Fibroblast of villous mesenchyme (primary cell): ENCODE measurements around the gene RBM19. TPM values are rescaled to one million over a fixed set of nuclear protein-coding genes. Genes with fewer than 3 reads are reported as not detected.
"Not testable (repeated sequence)": the region's sequence is repeated elsewhere in the genome, so short reads cannot be mapped to it uniquely, and the experiment has no call there.

Experiments
- DNase-seq: peaks from one replicate; pipeline ENCODE4 v3.0.0-alpha.2; 2010; ENCODE audit warnings: low read depth
- H3K4me3 ChIP-seq: 2 replicates; pipeline ENCODE4 v1.5.1; 2011; ENCODE audit warnings: low read depth, mild to moderate bottlenecking, low read length
- total RNA-seq: library from RNA; depleted of rRNA; stranded (reverse); fragments of >200 nt; gene quantifications from 2 replicates; pipeline ENCODE4 v1.2.3, GENCODE V29; 2012
- TF ChIP-seq, protein P1 (sequence below): IDR thresholded peaks from 2 replicates; pipeline ENCODE4 v1.5.1; 2012; ENCODE audit warnings: low read depth, mild to moderate bottlenecking, low read length; ENCODE audit not compliant: insufficient read depth

The RBM19 gene
- total RNA-seq, 1 donor, result 26.8 TPM

DNA sequence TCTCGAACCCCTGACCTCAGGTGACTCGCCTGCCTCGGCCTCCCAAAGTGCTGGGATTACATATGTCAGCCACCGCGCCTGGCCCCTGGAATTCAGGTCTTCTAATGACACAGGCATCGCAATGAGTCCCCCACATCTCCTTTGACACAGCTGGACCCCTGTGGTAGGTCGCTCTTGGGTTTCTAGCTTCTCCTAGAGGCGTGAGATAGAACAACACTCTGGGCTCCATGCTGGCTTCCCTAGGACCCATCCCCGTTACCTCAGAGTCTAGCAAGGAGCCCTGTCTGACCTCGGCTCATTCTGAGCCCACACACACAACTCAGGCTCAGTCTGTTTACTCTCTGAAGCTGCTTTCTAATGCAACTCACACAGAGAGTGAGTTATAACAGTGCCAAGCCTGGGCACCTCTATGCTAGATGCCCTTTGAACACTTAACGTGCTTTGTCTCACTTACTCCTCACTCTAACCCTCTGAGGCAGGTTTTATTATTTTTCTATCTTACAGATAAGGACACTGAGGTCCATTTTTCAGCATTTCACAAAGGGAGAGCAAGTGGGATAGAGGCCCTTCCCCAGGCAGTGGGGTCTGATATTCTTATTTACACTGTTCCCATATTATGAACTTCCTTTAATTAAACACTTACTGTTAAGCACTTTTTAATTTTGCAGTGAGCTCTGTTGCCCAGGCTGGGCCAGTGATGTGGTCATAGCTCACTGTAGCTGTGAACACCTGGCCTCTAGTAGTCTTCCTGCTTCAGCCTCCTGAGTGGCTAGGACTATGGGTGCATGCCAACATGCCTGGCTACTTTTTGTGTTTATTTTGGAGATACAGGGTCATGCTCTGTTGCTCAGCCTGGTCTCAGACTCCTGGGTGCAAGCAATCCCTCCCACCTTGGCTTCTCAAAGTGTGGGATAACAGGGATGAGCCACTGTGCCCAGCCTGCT is 40.6 kb upstream of the RBM19 start:
- TF ChIP-seq, protein P1, sequence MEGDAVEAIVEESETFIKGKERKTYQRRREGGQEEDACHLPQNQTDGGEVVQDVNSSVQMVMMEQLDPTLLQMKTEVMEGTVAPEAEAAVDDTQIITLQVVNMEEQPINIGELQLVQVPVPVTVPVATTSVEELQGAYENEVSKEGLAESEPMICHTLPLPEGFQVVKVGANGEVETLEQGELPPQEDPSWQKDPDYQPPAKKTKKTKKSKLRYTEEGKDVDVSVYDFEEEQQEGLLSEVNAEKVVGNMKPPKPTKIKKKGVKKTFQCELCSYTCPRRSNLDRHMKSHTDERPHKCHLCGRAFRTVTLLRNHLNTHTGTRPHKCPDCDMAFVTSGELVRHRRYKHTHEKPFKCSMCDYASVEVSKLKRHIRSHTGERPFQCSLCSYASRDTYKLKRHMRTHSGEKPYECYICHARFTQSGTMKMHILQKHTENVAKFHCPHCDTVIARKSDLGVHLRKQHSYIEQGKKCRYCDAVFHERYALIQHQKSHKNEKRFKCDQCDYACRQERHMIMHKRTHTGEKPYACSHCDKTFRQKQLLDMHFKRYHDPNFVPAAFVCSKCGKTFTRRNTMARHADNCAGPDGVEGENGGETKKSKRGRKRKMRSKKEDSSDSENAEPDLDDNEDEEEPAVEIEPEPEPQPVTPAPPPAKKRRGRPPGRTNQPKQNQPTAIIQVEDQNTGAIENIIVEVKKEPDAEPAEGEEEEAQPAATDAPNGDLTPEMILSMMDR, result no peak
- no peak for DNase-seq
- H3K4me3 ChIP-seq, result no peak overlapping the region

DNA sequence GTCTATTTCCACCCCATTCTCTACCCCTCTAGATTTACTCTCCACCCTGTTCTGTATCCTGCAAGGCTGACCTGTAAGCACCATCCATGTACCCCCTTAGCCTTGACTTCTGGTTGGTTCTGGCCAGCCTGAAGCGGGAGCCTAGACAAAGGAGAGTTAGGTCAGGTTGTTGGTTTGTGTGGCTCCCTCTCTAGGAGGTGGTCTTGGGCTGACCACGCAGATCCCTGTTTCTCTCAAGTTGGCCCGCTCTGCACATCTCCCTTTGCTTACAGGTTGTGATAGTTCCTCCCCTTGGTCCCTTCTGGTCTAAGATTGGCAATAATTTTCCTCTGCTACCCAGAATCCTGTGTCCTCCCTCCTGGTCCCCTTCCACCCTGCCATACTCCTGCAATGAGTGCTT is 38.3 kb upstream of the RBM19 start:
- TF ChIP-seq, protein P1, result no peak
- no peak overlapping the region for H3K4me3 ChIP-seq
- no peak for DNase-seq

DNA sequence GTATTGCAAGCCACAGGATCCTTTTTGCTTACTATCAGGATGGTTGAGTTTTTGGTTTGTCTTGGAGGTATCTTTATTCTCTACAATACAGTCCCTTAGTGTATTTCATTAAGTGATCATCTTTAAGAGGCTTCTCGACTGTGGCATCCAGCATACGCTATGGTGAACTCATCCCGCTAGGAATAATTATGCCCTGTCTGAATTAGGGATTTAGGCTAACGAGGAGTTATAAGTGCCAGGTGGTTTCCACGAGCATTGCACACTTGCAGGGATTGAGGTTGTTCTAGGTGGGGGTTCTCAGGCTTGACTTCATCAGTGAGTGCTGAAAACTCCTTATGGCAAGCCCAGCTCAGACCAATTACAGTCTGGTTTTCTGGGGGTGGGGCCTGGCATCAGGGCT is 37.2 kb upstream of the RBM19 start:
- TF ChIP-seq, protein P1, result no peak

DNA sequence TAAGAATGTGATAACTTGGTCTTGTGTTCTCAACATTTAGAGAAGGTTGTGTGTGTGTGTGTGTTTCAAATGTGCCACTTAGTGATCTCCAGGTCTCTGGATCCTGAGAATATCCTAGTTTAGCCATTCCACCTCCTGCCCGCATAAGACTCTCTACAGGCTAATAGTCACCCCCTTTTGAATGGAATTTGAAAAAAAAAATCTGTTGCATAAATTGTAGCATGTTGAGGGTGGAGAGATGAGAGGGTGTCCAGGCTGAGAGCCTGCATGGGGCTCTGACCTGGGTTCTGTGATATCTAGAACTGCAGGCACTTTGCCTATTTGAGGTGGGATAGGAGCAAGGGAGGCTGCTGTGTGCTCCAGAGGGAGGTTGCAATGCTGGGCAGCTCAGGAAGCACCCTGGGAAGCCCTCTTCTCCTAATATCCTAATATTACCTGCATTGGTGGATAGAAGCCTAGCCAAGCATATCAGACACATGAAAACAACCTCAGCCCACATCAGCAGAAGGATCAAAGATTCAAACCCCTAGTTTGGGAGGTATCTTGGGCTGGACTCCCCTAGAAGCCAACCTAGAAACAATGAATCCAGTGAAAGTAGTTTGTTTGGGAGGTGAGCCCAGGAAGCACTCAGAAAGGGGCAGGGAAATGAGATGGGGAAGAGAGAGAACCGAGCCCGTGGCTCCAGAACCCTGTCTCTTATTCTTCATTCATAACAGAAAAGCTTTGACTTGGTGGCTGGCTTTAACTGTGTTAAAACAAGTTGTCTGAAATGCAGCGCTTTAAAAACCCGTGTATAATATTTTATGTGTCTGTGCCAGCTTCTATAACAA is 35.6 kb upstream of the RBM19 start:
- no peak for DNase-seq
- H3K4me3 ChIP-seq, result no peak overlapping the region
- TF ChIP-seq, protein P1, result no peak

More for the DNA sequence above, 37.2 kb upstream of the RBM19 start:
- no peak overlapping the region for H3K4me3 ChIP-seq
- no peak for DNase-seq

DNA sequence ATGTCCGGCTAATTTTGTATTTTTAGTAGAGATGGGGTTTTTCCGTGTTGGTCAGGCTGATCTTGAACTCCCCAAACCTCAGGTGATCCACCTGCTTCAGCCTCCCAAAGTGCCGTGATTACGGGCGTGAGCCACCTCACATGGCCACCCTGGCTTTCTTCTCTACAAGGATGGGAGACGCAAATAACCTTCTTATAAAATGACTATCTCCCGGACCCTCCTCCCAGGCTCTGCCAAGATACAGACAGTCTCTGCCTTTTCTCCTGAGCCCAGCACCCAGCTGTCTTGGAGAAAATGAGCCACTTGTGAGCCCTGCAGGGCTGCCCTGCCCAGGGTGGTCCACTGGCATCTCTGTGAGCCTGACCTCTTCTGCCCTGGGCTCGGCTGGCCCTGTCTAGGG is 34.7 kb upstream of the RBM19 start:
- H3K4me3 ChIP-seq, result no peak overlapping the region
- no peak for DNase-seq
- TF ChIP-seq, protein P1, result no peak

DNA sequence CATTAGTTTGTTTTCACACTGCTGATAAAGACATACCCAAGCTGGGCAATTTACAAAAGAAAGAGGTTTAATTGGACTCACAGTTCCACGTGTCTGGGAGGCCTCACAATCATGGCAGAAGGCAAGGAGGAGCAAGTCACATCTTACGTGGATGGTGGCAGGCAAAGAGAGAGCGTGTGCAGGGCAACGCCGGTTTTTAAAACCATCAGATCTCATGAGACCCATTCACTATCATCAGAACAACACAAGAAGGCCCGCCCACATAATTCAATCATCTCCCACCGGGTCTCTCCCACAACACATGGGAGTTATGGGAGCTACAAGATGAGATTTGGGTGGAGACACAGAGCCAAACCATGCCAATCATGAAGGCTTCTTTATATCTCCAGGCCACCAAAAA is 34.1 kb upstream of the RBM19 start:
- not testable (repeated sequence) for DNase-seq, H3K4me3 ChIP-seq

DNA sequence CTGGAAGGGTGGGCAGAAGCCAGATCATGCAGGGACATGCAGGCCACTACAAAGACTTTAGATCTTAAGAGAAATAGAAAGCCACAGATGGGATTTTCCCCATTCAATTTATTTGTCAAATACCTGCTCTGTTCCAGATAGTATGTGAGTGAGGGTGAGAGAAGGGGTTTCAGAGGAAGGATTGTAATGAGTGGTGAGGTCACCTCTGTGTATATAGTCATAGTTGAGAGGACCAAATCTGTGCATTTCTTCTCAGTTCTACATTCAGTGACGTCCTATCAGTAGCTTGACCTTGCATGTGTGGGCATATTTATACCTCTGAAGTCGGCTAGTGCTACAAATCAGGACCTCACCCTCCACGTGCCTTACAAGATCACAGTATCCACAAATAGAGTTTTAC is 31.2 kb upstream of the RBM19 start:
- DNase-seq, result no peak
- no peak overlapping the region for H3K4me3 ChIP-seq
- TF ChIP-seq, protein P1, result no peak
